NCI-H2029 treated with DMSO at 0.1 percent for 48 hours (cell line): ENCODE results near the gene DLG2.

Source experiments
- DNase-seq: peaks from one replicate; lab custom pipeline; 2025; lab: John Stamatoyannopoulos, UW

DLG2 gene

GRCh38 chr11:85558411-85558810 is 68.7 kb downstream of the DLG2 start:
- no peak for DNase-seq

DNA sequence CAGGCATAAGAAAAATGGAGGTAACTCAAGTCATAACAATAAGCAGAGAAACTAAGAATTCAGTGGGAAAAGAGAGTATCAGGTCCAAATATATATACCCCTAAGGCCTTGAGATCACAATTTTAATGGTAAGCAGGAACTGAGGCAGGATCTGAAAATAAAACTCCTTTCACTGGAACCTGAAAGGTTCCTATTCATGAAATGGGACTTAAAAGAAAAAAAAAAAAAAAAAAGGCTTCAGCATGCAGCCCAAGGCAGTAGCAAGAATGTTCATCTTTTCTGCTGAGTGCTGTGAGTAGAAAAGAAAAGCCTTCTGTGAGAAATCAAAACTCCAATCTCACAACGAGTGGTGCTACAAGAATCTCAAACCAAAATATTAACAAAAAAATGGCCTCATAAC is 75.3 kb downstream of the DLG2 start:
- DNase-seq = no peak

GRCh38 chr11:85541683-85542082 is 85.5 kb downstream of the DLG2 start:
- no peak for DNase-seq

DNA sequence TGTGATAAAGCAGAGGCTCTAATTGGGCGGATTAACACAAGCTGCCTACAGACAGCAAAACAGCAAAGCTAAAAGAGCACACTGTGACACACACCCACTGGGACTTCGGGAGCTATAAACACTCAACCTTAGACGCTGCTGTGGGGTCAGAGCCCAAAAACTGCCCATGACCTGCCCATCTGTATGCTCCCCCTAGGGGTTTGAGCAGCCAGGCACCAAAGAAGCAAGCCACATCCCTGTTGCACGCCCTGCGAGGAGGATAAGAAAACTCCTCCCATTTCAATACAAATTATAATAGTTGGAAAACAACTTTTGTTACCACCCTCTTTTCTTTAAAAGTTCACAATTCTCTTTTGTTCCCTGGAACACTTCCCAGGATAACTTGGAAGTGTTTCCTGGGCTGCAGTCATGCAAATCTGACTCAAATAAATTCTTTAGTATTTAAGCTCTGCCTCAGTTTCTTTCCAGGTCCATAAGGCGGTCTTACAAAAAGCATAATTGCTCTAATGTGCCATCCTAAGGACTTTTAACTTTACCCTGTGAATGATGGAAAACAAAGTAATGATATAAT is 86.4 kb downstream of the DLG2 start:
- no peak for DNase-seq

DNA sequence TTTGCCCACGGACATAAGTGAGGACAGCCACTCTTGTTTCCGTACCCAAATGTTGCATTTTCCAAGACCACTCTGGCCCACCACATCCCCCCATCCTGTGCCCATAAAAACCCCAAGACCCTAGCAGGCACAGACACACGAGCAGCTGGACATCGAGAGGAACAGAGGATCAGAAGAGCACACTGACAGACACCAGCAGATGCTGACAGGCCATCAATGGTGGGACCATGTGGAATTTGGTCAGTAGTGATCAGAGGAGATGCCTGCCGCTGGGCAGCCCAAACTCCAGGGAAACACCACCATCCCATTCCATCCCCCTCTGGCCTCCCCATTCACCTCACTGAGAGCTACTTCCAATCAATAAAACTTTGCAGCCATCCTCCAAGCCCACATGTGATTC is 87.0 kb downstream of the DLG2 start:
- DNase-seq = no peak

GRCh38 chr11:85539740-85540139 is 87.4 kb downstream of the DLG2 start:
- DNase-seq = no peak

- no peak for DNase-seq
Measured at GRCh38 chr11:85539029-85539689, 88.0 kb downstream of the DLG2 start.

- no peak for DNase-seq
Measured at GRCh38 chr11:85536438-85536837, 90.7 kb downstream of the DLG2 start.

DNA sequence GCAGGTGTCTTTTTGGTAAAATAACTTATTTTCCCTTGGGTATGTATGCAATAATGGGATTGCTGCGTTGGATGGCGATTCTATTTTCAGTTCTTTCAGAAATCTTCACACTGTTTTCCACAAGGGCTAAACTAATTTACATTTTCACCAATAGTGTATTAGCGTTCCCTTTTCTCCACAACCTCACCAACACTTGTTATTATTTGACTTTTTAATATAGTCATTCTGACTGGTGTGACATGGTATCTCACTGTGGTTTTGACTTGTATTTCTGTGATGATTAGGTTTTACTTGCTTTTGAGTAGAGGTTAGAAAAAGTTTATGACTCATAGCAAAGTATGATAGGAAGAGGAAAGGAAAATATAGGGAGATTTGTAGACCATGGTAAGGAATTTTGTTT is 92.3 kb downstream of the DLG2 start:
- no peak for DNase-seq

DNA sequence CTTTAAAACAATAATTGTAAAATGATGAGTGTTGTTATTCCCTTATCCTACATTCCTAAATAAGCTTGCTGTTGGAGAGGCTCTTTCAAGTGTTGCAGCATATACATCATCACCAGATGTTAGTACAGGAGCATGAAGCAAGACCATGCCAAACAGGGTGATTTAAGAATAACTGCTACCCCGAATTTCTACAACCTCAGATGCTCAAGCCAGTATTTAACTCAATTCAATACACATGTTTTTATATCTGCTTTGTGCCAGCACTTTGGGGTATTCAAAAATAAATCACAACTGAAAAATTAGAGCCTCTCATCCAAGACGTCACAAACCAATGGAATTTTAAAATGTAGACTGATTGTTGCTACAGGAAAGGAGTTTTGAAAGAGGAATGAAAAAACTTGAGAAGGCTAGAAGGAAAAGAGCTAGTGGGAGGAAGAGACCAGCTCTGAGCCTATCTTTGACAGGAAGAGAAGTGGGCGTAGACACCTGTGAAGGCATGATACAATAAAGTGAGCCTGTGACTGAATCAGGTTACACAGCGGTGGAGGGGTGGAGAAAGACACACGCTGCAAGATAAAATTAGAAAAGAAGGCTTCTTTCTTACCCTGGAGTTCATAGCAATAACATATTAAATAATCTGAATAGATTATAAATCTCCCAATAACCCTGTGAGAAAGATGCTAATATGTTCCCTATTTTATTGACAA is 95.8 kb downstream of the DLG2 start:
- DNase-seq = no peak

DNA sequence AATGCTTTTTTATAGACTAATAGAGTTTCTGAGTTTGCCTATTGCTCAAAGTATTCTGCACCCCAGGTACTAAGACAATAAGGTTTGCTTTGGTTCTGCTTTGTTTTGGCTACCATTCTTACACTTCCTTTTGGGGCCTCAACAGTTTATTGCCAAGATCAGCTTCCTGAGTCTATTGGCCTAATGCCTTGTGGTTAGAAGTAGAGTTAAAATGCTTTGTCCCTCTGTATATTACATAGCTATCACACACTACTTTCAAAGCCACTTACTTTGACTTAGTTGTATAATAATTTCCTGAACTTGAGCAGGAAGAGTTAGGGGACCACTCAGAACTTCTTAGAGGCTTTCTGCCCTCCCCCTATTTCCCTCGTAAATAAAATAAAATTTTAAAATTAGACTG is 96.5 kb downstream of the DLG2 start:
- no peak for DNase-seq

DNA sequence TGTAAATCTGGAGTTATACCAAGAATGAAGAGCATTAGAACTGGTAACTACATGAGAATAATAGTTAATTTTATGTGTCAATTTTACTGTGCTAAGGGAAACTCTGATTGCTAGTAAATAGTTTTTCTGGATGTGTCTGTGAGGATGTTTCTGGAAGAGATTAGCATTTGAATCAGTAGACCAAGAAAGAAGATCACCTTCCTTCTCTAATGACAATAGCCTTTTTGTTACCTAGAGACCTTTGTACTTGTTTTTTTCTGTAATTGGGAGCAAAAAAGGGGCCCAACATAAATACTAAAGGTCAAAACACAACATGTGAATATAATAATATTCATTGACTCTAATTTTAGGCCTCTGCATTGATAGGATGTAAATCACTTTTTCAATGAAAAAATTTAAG is 100.6 kb downstream of the DLG2 start:
- DNase-seq = no peak

DNA sequence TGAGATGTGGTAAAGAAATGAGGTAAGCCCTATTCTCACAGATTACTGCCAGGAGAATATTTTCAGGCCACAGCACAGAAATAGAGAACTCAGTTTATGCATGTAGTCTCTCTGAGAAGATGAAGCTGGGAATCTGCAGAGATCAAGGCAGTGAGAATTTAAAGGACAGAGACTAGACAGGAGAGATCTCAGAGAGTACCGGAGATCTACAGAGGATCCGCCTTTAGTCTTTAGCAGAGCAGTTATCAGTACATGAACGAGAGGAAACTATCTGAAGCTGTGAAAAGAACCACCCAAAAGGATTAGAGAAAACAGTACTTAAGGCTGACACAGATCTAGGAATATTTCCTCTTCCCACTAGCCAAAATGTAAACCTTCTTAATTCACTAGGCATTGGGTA is 101.5 kb downstream of the DLG2 start:
- no peak for DNase-seq

- no peak for DNase-seq
Measured at GRCh38 chr11:85517272-85517671, 109.9 kb downstream of the DLG2 start.

- DNase-seq = no peak
Measured at GRCh38 chr11:85495918-85496317, 131.2 kb downstream of the DLG2 start.

DNA sequence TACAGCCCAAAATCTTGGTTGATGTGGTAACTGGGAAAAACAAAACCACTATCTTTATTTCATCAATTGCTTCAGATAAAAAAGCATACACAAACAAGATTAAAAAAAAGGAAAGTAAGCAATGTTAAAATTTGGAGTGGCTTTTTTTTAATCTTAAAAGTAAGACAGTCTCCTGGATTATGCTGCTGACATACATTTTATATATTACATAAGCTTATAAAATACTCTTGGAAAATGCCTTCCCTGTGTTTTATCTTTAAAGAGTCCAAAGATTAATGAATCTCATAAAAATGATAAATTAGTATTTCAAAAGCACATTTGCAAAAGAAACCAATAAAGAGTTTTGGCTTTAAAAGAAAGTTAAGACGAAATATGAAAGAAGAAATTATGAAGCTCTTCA is 132.7 kb downstream of the DLG2 start:
- no peak for DNase-seq

DNA sequence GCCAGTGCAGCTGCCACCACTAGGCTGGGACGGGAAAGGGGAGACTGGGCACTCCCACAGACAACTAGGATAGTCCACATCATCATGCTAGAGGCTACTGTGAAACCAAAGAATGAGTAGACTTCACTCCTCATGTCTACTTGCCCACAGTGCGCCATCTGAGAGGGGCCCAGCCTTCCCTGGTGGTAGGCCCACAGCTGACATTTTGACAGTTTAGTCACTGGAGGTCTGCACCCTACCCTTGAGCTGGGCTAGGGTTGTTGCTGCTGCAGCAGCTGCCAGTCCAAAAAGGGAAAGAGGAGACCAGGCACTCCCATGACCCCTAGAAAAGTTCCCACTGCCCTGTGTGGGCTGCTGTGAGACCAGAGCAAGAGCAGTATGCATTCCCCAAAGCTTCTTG is 141.2 kb downstream of the DLG2 start:
- DNase-seq = no peak

GRCh38 chr11:85483861-85484260 is 143.3 kb downstream of the DLG2 start:
- no peak for DNase-seq

- no peak for DNase-seq
Measured at GRCh38 chr11:85481862-85482261, 145.3 kb downstream of the DLG2 start.

DNA sequence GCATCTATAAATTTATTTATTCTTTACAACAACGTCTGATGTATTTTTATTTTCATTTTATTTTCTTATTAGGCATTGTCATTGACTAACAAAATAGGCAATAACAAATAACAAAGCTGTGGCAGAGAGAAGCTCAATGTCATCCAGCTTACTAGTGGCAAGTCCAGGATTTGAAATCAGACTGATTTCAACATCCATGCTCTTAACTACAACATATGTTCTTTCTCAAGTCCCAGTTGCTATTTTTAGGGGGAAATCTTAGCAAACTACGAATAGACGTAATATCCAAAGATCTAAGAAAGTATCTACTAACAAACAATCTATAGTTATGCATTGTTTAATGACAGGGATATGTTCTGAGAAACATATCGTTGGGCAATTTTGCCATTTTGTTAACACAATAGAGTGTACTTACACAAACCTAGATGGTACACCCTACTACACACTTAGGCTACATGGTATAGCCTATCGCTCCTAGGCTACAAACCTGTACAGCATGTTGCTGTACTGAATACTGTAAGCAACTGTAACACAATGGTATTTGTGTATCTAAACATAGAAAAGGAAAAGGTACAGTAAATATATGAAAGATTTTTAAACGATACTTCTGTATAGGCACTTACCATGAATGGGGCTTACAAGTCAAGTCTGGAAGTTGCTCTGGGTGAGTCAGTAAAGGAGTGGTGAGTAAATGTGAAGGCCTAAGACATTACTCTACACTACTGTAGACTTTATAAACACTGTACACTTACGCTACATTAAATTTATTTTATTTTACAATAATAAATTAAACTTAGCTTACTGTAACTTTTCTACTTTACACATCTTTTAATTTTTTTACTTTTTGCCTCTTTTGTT is 151.3 kb downstream of the DLG2 start:
- DNase-seq = no peak

DNA sequence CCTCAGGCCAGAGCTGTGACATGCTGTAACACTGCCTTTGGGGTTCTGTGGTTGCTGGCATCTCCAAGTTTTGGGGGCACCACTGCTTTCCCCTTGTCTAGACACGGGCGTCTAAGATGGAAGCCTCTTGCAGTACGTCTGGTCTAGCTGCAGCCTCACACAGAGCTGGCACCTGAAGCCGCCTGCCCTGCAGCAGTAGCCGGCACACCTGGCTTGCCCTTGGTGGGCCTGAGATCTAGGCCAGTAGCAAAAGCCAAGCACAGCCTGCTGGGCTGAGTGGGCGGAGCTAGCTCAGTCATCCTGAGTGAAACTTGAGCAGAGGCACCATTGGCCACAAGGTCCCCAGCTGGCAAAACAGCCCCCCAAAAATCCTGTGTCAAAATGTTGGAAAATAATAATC is 154.2 kb downstream of the DLG2 start:
- DNase-seq = no peak

DNA sequence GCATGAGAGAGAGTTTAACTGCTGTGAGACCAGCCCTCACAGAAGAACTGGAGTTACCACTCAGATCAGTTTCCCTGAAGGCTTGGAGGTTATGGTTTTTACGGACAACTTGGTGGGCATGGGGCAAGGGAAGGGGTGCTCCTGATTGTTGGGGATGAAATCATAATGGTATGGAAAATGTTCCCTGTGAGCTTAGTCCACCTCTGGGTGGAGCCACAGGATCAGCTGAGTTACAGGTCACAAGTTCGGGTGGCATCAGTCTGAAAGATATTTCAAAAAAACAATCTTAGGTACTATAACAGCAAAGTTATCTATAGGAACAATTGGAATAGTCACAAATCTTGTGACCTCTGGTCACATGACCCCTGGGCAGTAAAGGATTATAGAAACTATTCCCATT is 162.9 kb downstream of the DLG2 start:
- no peak for DNase-seq

DNA sequence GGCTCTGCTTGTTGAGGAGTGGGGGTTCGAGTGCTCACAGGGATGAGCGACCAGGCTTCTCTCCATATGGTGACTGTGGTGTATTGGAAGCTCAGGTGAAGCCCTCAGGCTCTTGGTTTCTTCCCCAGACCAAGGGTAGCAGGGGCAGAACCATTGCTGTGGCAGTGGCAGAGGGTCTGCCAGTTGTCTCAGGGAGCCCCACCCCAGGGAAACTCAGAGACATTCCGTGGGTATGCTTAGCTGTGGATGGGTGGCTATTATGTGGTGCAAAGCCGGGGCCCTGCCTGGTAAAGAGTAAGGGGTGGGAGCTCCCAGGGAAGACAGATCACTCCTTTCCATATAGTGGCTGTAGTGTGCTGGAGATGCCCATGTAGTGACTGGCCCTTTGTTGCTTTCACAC is 167.8 kb downstream of the DLG2 start:
- no peak for DNase-seq
